Hair follicular keratinocyte (primary cell): ENCODE measurements around the gene CCDC102B. TPM values are rescaled to one million over a fixed set of nuclear protein-coding genes. Genes with fewer than 3 reads are reported as not detected.

Experiments used
- total RNA-seq: library from RNA; depleted of rRNA; stranded (reverse); fragments of >200 nt; gene quantifications from 2 replicates; pipeline ENCODE4 v1.2.3, GENCODE V29; 2015

CCDC102B gene
- total RNA-seq, result 0.86 and 1.4 TPM in 2 replicates

GRCh38 chr18:68797871-68798270 is at the start of gene CCDC102B:
Gene CCDC102B (plus strand): TSS chr18:68798080. CDS start chr18:68836764, 38,684 bp downstream.

Other genes with a start within 250 kb of the CCDC102B start
- 22.7 and 33.3 TPM in 2 replicates for gene TMX3, start 83.0 kb upstream of the CCDC102B start, total RNA-seq